ENCODE measurements around the gene IL15.
"Not testable (repeated sequence)": the region's sequence is repeated elsewhere in the genome, so short reads cannot be mapped to it uniquely, and the experiment has no call there.

The IL15 gene

GRCh38 chr4:141652161-141652778 lies 15.9 kb downstream of the IL15 start:
- no peak for DNase-seq

DNA sequence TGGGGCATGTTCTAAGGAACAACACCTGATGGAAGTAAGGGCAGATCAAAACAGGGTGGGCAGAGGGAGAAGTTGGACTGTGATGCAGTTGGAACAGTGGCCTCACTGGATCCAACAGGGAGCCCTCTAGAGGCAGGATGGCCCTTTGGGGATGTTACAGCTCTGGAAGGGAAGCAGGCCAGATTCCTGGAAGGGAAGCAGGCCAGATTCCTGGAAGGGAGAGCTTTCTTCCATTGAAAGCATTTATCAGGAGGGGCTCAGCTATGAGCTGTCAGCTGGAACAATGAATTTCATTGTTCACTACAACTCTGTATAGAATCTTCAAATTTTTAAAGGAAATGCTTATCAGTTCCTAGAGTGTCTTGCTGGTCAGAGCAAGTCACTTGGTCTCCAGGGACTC lies 17.7 kb downstream of the IL15 start:
- no peak for DNase-seq

DNA sequence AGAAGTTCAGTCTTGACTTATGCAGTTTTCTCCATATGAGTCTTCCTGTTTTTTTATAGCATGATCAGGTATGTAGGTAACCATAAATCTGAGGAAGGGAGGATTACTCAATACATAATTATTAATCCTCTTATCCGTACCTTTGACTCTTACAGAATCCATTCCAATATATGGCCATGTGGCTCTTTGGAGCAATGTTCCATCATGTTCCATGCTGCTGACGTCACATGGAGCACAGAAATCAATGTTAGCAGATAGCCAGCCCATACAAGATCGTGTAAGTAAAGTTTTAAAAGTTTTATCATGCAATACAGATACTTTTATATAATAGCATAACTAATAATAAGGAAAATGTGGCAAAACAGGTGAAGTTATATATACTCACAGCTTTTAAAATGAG lies 19.6 kb downstream of the IL15 start:
- no peak for DNase-seq

GRCh38 chr4:141657550-141658250 lies 21.3 kb downstream of the IL15 start:
- no peak for DNase-seq

GRCh38 chr4:141658309-141658708 lies 21.9 kb downstream of the IL15 start:
- DNase-seq, result no peak

DNA sequence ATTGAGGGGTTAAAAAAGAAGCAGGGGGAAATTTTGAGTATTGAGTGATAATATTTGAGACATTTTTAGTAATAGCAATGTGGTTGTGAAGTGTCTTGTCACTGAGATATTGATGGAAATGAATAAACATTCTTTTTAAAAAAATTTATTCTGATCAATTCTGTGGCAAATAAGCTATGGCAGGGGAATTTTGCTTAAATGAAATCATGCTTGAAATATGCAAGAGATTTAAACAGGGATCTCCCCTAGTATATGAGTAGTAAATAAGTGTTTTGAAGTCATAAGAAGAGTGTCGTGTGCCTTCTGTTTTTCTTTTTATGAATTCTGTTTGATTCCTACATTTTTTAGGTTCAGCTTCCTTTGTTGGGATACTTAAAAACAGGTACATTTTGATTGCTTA lies 23.2 kb downstream of the IL15 start:
- DNase-seq, result no peak

GRCh38 chr4:141660880-141661279 lies 24.5 kb downstream of the IL15 start:
- no peak for DNase-seq

- DNase-seq, result no peak
Observed at GRCh38 chr4:141668200-141668910, 32.0 kb downstream of the IL15 start.

DNA sequence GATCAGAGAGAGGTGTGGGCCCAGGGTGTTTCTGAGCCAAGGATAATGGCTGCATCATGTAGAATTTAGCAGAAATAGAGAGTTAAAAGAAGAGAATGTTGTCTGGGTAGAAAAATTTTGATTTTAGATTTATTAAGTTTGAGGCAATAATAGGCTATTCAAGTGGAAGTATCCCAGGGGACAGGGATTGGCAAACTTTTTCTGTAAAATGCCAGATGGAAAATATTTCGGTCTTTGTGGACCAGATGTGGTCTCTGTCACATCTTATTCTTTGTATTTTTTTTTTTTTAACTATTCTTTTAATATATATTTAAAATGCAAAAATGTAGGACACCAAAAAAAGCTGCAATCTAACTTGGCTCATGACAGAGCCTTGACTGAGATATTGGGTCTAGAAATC lies 33.1 kb downstream of the IL15 start:
- DNase-seq, result no peak

- no peak for DNase-seq
Observed at GRCh38 chr4:141675384-141675783, 39.0 kb downstream of the IL15 start.

DNA sequence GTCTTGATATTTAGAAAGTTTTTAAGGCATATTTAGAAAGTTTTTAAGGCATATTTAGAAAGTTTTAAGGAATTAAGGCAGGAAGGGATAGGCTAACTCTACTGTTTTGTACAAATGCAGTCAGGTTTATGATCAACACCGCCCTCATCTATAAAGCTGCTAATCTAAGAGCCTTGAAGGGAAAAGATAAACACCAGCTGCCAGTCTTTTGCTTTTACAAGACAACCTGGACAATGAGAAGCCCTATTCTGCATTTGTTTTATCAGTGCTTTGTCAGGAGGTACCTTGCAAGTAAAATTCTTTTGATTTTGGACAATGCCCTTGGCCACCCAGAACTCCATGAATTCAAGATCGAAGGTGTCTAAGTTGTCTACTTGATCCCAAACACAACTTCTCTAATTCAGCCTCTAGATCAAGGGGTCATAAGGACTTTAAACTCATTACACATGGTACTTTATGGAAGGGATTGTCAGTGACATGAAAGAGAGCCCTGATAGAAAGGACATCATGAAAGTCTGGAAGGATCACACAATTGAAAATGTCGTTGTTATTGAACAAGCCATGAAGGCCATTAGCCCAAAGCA lies 39.8 kb downstream of the IL15 start:
- DNase-seq, result no peak

GRCh38 chr4:141680060-141680459 lies 43.7 kb downstream of the IL15 start:
- no peak for DNase-seq

GRCh38 chr4:141684785-141685184 lies 48.4 kb downstream of the IL15 start:
- DNase-seq, result no peak

DNA sequence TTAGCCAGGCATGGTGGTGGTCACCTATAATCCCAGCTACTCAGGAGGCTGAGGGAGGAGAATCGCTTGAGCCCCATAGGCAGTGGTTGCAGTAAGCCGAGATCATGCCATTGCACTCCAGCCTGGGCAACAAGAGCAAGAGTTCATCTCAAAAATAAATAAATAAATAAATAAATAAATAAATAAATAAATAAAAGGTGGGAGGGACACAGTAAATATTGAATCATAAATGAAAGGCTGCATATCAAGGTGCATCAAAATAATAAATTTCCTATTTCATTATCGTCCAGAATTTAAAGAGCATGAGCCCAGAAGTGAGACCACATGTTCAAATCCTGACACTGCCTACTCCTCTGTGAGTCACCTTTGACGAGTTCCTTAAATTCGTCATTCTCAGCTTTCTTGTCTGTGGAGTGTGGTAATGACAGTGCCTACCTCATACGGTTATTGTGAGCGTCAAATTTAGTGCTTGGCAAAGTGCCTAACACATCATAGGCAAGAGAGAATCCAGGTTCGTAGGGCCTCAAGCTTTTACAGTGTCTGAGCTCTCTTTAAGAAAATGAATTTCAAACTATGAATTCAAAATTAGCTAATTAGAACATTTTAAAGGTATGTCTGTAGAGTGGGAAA lies 49.9 kb downstream of the IL15 start:
- peak in 1 of 2 experiments; percentile 1 for DNase-seq

DNA sequence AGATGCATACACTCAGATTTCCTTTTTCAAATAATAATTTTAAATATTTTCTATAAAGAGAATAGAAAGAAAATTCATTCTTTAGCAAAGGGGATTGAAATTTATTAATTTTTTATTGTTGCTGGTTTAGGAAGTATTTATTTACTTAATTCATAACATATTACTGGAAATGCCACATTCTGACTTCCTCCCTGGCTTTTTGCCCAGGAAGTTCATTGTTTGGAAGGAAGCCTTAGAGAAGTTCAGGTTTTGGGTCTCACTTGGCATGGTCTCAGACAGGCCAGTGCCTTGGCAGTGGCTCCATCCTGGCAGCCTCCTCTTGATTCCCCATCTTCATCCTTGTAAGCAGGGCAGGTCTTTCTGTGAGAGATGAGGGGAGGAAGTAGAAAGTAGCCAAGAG lies 50.5 kb downstream of the IL15 start:
- no peak for DNase-seq

- DNase-seq, result not testable (repeated sequence)
Observed at GRCh38 chr4:141689726-141690296, 53.4 kb downstream of the IL15 start.

GRCh38 chr4:141691247-141691646 lies 54.9 kb downstream of the IL15 start:
- DNase-seq, result not testable (repeated sequence)

GRCh38 chr4:141692081-141692480 lies 55.7 kb downstream of the IL15 start:
- no peak for DNase-seq

- no peak for DNase-seq
Observed at GRCh38 chr4:141697116-141697515, 60.7 kb downstream of the IL15 start.

DNA sequence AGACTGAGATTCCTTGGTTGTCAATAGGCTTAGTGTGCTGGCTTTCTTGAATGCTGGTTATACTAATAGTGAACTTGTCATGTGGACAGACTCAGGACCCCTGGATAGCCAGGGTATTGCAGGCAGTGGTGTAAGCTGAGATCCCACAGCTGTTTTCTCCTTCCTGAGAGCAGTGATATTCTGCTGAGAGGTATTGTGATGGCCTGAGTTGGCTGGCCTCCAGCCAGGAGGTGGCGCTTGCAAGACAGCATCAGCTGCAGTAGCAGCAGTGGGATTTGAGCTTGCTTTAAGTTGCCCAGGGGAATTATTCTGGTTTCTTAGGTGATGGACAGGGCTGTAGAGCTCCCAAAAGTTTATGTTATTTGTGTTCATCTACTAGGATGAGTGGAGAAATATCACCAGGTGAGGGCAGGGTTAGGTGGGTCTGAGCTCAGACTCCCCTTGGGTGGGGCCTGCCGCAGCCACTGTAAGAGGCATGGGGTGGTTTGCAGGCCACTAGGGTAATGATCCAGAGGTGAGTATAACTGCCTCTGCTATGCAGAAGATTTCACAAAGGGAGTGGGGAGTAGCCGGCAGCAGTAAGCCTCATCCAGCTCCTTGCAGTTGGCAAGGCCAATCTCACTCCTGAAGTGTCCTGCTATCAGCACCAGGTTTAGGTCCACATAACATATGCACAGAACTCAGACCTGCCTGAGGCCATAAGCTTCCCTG lies 66.2 kb downstream of the IL15 start:
- peak in 1 of 2 experiments; percentile 1 for DNase-seq

DNA sequence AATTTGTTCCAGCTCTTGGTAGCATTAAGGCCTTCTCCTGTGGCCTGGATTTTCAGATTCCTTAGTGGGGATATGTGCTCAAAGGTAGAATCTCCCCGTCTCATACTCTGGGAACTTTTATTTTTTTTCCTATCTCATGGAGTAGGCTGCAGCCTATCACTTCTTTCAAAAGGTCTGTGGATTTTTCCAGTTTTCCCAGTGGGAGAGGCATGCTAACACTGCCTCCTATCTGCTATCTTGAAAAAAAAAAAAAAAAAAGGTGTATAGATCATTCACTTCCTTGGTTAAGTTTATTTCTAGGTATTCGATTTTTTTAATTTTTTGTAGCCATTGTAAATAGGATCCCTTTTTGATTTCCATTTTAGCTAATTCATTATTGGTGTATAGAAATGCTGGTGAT lies 67.1 kb downstream of the IL15 start:
- DNase-seq, result no peak

GRCh38 chr4:141705048-141705746 lies 68.8 kb downstream of the IL15 start:
- DNase-seq, result no peak
